Stomach (tissue), 9 donors: ENCODE data around the gene PRXL2B. TPM values are rescaled to one million over a fixed set of nuclear protein-coding genes. Genes with fewer than 3 reads are reported as not detected.

Source experiments
- DNase-seq, 2 donors: peaks; one replicate each; pipeline versions ENCODE4 v3.0.0 to v3.0.0-alpha.2; 2013 to 2019
- H3K27ac ChIP-seq, 5 donors: fragments of 200-600 bp in 4 of 5; sonication (generic) in 4 of 5; one replicate each; pipeline ENCODE4 v1.5.1; 2013 to 2019; ENCODE audit warnings: mild to moderate bottlenecking in 1 of 5, moderate library complexity in 1 of 5
- H3K27me3 ChIP-seq, 3 donors: fragments of 200-600 bp; sonication (generic); one replicate each; pipeline ENCODE4 v1.5.1; 2017 to 2019; ENCODE audit warnings: mixed run types in 1 of 3
- H3K36me3 ChIP-seq, 4 donors: fragments of 200-600 bp; sonication (generic); 1 replicate in 3 of 4; 2 replicates in 1 of 4; pipeline ENCODE4 v1.5.1; 2016 to 2019
- H3K4me1 ChIP-seq, 4 donors: fragments of 200-600 bp; sonication (generic); one replicate each; pipeline ENCODE4 v1.5.1; 2016 to 2019
- H3K4me3 ChIP-seq, 4 donors: fragments of 200-600 bp; sonication (generic) in 3 of 4; one replicate each; pipeline ENCODE4 v1.5.1; 2016 to 2019; ENCODE audit warnings: mild to moderate bottlenecking in 1 of 4
- H3K9me3 ChIP-seq, 4 donors: fragments of 200-600 bp; sonication (generic); one replicate each; pipeline ENCODE4 v1.5.1; 2016 to 2019
- CTCF ChIP-seq, 7 experiments: fragments of 450-650 bp in 4 of 7; fragments of 200-600 bp in 3 of 7; sonication (generic) in 3 of 7; IDR thresholded peaks; one replicate each; pipeline ENCODE4 v1.5.1; 2016 to 2019; ENCODE audit warnings: antibody characterized with exemption in 7 of 7, control low read depth in 2 of 7, mild to moderate bottlenecking in 1 of 7
- EP300 ChIP-seq: sonication (generic); formaldehyde crosslinking; IDR thresholded peaks from one replicate; pipeline ENCODE4 v1.6.1; 2017; ENCODE audit warnings: antibody characterized with exemption
- POLR2A ChIP-seq, 4 donors: fragments of 450-650 bp; IDR thresholded peaks; one replicate each; pipeline ENCODE4 v1.6.1; 2016; ENCODE audit warnings: antibody characterized with exemption in 4 of 4, control low read depth in 2 of 4, mild to moderate bottlenecking in 1 of 4, moderate library complexity in 1 of 4
- POLR2AphosphoS5 ChIP-seq, 3 donors: sonication (generic); formaldehyde crosslinking; IDR thresholded peaks; one replicate each; pipeline ENCODE4 v1.6.1; 2016; ENCODE audit warnings: antibody characterized with exemption in 3 of 3
- WGBS, 5 donors: extraction: QIAGEN DNeasy Blood & Tissue Kit in 3 of 5; methylation state at CpG; one replicate each; pipeline versions ENCODE4 v1.1.5 to v1.1.7; 2013 to 2018; 5-methylcytosine and 5-hydroxymethylcytosine counted together
- intact Hi-C: fragments of 100-400 bp; cut with DNase I; formaldehyde crosslinking; loops from one replicate; pipeline ENCODE4 v1.15.1; 2023; ENCODE audit warnings: low total_unique reads
- polyA plus RNA-seq, 3 donors: library from polyadenylated mRNA; stranded (reverse); fragments of 200-250 nt; gene quantifications; one replicate each; pipeline ENCODE4 v1.2.3, GENCODE V29; 2013
- total RNA-seq, 5 donors: library from RNA; depleted of rRNA; stranded (reverse); fragments of >200 nt; gene quantifications; one replicate each; pipeline versions ENCODE4 v1.1.0 to v1.2.3, GENCODE V29; 2014 to 2016
- donor health status: healthy with polysubstance abuse.
- donor health status: Bipolar disorder and iron deficiency.
- donor health status: healthy.

Gene PRXL2B
- total and polyA plus RNA-seq, 8 donors, result 8.5 to 668 (median 21.0) TPM

DNA sequence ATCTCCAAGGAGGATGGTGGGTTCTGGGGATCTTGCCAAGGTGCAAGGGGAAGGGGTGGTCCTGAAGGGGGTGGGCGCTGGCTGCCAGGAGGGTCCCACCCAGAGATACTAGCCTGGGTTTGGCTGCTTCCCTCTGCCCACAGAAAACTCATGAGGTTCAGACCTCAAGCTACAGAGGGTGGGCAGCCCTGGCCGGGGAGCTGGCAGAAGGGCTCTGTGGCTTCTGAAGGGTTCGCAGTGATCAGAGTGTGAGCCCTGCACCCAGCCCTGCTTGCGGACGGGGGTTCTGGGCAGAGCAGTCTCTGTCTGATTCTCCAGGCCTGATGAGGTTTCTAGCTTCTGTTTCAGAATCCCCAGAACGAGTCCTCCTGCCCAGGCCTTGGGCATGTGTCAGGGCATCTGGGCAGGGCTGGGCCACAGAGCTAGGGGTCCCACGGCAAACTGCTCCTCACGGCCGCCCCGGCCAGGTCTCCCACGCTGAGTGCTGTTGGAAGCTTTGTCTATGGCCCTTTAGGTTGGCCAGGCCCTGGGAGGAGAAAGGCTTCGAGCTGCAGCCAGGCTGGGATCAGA, 46.9 kb downstream of the PRXL2B start:
- no peak overlapping the region for H3K27ac ChIP-seq
- H3K4me3 ChIP-seq, result no peak overlapping the region
- 54 to 86% (median 84%) methylated on average over 6 to 12 of the region's 12 CpGs for WGBS, 5 donors
- peaks cover 0 to 10% (median 9%) of the 10 kb centered on the region in 4 donors for H3K9me3 ChIP-seq
- DNase-seq, result no peak
- no peak for TF ChIP-seq CTCF (IDR thresholded peaks at IDR 0.05)
- TF ChIP-seq POLR2AphosphoS5 (IDR thresholded peaks at IDR 0.05), result no peak
- TF ChIP-seq POLR2A (IDR thresholded peaks at IDR 0.05), result no peak
- TF ChIP-seq EP300, result no peak
- no peaks in the 10 kb centered on the region for H3K36me3 ChIP-seq
- peaks cover 27 to 89% (median 50%) of the 10 kb centered on the region in 3 donors for H3K27me3 ChIP-seq
- intact Hi-C loops, result no loop called here
- peaks cover 0 to 16% (median 9%) of the 10 kb centered on the region in 4 donors for H3K4me1 ChIP-seq

DNA sequence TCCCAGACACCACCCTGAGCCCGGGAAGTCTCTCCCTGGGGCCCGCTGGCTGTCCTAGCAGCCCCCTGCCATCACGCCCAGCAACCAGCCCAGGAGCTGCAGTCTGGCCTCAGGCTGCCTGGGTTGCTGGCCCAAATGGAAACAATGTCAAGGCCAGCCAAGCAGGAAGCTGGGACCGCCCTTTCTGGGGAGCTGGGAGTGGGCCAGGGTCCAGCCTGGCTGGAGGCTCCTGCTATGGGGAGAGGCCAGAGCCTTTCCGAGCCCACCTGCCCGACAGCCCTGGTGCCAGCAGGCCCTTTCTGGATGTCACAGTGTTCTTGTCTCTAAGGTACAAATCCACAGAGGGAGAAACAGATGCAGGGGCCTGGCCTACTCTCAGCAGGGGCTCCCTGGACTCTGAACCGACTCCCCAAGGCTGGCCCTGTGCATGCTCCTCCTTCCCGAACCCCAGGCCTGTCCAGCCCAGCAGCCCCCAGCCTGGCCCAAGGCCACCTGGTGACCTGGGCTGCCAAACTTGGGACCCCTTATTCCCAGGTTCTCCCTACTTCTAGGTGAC, 47.4 kb downstream of the PRXL2B start:
- DNase-seq, result no peak
- intact Hi-C loops, result no loop called here
- Histone ChIP-seq H3K36me3 (no peaks in the 10 kb centered on the region), H3K4me3 (no peak overlapping the region), H3K9me3 (peaks cover 0 to 10% (median 9%) of the 10 kb centered on the region in 4 donors), H3K27me3 (peaks cover 24 to 83% (median 44%) of the 10 kb centered on the region in 3 donors), H3K27ac (no peak overlapping the region), H3K4me1 (peaks cover 0 to 11% (median 4%) of the 10 kb centered on the region in 4 donors)
- WGBS, 5 donors, result 18 to 77% (median 63%) methylated on average over 2 to 8 of the region's 8 CpGs
- no peak for TF ChIP-seq EP300
- no peak for TF ChIP-seq CTCF (IDR thresholded peaks at IDR 0.05)
- no peak for TF ChIP-seq POLR2A (IDR thresholded peaks at IDR 0.05)
- no peak for TF ChIP-seq POLR2AphosphoS5 (IDR thresholded peaks at IDR 0.05)

DNA sequence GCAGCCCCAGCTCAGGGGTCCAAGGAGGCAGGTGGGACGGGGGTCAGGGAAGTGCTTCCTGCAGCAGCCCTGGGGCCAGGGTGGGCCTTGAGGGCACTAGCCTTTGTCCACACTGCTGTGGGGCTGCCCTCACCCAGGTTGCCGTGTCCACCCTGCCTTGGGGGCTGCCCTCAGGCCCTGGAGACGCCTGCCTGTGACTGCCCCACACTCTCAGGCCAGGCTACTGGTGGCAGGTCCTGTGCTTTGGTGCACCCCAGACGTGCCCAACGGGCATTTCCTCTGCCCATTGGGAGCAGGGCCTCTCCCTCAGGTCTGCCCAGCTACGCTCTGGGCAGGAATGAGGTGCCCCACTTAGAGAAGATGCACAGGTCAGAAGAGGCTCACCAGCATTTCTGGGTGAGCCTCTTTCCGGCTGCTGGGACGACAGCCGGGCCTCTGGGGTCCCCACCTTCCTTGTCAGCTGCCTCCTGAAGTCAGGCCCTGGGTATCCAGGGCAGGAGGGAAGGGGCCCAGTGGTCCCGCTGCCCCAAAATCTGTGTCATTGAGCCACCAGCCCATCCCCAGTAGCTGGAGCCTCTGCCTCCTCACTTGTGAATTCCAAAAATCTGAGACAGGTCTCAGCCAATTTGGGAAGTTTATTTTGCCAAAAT, 48.9 kb downstream of the PRXL2B start:
- Histone ChIP-seq H3K27ac (no peak overlapping the region), H3K4me1 (peaks cover 0 to 8% (median under 1%) of the 10 kb centered on the region in 4 donors), H3K27me3 (peaks cover 12 to 68% (median 29%) of the 10 kb centered on the region in 3 donors), H3K9me3 (peaks cover 0 to 10% (median 9%) of the 10 kb centered on the region in 4 donors), H3K36me3 (no peaks in the 10 kb centered on the region), H3K4me3 (no peak overlapping the region)
- intact Hi-C loops, result no loop called here
- WGBS, 5 donors, result 76 to 100% (median 83%) methylated on average over 1 to 10 of the region's 10 CpGs
- no peak for DNase-seq
- no peak for TF ChIP-seq EP300
- no peak for TF ChIP-seq POLR2A (IDR thresholded peaks at IDR 0.05)
- TF ChIP-seq CTCF (IDR thresholded peaks at IDR 0.05), result no peak
- no peak for TF ChIP-seq POLR2AphosphoS5 (IDR thresholded peaks at IDR 0.05)

DNA sequence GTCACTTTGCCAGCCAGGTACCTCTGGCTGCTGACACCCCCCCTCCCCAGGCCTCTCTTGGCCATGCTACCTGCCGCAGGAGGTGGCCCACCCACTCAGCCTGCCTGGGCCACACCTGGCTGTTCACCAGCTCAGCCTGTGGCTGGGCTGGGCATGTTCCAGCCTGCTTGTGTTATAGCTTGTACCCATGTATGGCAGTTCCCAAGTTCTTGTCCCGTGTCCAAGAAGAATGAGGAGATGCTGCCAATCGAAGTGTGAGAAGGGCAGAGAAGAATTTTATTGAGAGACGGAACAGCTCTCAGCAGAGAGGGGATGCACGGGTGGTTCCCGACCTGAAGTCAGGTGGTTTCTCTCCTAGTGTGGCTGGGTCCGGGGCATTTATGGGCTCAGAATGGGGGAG, 50.2 kb downstream of the PRXL2B start:
- no peak for DNase-seq
- peaks cover 4 to 14% (median 9%) of the 10 kb centered on the region in 4 donors for H3K4me1 ChIP-seq
- no peak overlapping the region for H3K27ac ChIP-seq
- 86 to 94% (median 92%) methylated on average over 6 to 7 of the region's 7 CpGs for WGBS, 5 donors
- TF ChIP-seq POLR2AphosphoS5 (IDR thresholded peaks at IDR 0.05) (no peak), POLR2A (IDR thresholded peaks at IDR 0.05) (no peak), CTCF (IDR thresholded peaks at IDR 0.05) (no peak), EP300 (no peak)
- peaks cover 12 to 56% (median 29%) of the 10 kb centered on the region in 3 donors for H3K27me3 ChIP-seq
- H3K36me3 ChIP-seq, result no peaks in the 10 kb centered on the region
- no peak overlapping the region for H3K4me3 ChIP-seq
- H3K9me3 ChIP-seq, result peaks cover 0 to 10% (median 9%) of the 10 kb centered on the region in 4 donors
- intact Hi-C loops, result no loop called here
